GM18502 (cell line): ENCODE results near the gene MYO5B.

Experiments
- ATAC-seq: cut with Tn5 transposase; IDR thresholded peaks from one replicate; pipeline ENCODE4 v1.9.1; 2021; ENCODE audit warnings: mild to moderate bottlenecking; ENCODE audit not compliant: unreplicated experiment, poor library complexity

Gene MYO5B

GRCh38 chr18:49865401-49865800 lies 329.5 kb downstream of the MYO5B start:
- ATAC-seq = no peak

GRCh38 chr18:49863769-49864621 lies 331.0 kb downstream of the MYO5B start:
- no peak for ATAC-seq

DNA sequence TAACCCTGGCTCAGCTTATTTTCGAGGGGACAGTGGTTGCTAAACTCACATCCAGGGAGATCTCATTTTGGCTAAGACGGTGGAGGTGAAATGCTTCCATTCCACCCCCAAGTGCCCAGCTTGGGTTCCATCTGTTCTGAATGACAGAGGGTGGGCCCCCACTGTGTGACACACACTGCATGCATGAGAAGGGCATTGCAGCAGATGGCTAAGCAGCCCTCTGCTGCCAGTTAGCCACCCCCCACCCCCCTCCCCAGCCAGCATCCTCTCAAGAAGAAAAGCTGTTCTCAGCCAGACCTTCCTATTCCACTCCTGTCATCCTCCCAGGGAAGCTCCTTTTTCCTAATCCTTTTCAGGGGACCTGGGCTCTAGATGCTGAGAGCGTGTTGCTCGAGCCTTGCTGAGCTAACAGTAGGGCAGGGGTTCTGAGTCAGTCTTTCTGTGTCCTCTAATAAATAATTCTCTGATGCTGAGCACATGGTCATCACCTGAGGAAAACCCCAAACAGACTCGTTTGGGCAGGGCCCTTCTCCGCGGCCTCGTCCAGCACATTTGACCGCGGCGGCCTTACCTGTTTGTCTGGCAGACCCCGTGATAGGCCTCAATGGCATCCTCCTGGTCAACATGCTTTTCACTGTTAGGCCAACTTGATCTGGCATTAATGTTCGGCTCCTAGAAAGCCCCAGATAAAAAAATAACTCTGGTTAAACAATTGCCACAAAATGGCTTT lies 332.1 kb downstream of the MYO5B start:
- no peak for ATAC-seq

DNA sequence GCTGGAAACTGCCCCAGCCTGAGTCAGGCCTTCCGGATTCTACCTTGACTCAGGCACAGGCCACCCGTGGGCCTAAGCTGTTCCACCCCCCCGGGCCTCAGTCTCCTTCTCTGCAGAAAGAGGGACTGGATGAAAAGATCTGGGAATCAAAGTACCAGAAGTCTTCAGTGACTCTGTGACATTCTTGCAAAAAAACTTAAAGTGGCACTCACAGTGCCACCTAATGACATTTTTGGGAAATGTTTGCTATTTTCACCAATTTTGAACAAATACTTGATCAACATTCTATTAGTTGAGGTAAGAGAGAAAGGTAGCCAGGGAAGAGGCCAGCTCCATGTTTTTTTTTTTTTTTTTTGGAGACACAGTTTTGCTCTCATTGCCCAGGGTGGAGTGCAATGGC lies 333.3 kb downstream of the MYO5B start:
- no peak for ATAC-seq

GRCh38 chr18:49859725-49860124 lies 335.2 kb downstream of the MYO5B start:
- no peak for ATAC-seq

- no peak for ATAC-seq
Measured at GRCh38 chr18:49859021-49859359, 336.0 kb downstream of the MYO5B start.

- no peak for ATAC-seq
Measured at GRCh38 chr18:49858309-49859020, 336.5 kb downstream of the MYO5B start.

- no peak for ATAC-seq
Measured at GRCh38 chr18:49857708-49858107, 337.2 kb downstream of the MYO5B start.

GRCh38 chr18:49856496-49856895 lies 338.5 kb downstream of the MYO5B start:
- no peak for ATAC-seq

GRCh38 chr18:49855711-49856415 lies 339.1 kb downstream of the MYO5B start:
- ATAC-seq = no peak

DNA sequence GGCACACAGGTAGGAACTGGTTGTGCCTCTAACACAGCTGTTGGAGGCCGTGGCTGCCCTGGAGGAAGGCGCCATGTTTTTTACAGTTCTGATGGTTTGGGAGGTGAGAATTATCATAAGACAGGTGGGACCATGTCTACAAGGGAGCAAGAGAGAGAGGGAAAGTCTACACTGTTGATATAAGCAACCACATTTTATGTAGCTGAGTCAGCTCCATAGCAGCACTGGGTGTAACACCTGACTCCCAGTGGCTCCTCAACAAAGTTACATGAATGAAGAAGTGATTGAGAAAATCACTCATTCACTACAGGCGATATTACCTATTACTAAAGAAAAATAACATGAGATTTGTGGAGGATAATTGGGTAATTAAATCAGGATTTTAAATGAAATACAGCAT lies 340.3 kb downstream of the MYO5B start:
- ATAC-seq = no peak

DNA sequence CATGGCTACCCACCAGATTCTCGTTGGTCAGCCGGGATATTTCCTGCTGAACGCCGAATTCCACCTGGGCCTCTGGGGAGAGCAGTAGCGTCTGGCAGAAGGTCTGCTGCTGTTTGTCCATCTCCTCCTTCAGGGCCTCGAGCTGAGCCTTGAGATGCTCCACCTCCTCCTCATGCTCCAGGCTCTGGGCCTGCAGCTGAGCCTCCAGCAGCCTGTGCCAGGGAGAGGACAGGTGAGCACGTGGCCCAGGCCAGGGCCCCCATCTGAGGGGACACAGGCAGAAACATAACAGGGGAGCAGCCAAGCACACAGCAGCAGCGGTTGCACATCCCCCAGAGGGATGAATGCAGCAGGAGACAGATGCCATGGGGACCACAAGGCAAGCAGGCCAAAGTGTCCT lies 341.5 kb downstream of the MYO5B start:
- ATAC-seq = no peak

DNA sequence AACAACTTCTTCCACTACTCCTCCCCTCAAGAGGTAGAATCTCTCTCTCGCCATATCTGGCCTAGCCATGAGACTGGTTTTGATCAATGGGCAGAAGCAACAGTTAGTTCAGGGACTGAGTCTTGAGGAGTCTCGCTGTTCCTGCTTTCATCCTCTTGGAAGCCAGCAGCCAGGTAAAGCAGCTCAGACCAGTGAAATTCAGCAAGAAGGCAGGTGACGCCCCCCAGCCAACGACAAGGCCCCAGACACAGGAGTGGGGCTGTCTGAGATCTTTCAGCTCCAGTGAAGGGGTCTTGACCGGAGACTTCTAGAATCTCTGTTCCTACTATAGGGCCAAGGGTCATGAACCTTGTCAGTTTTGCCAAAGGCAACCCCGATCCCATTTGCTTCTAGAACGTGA lies 341.9 kb downstream of the MYO5B start:
- ATAC-seq = no peak

DNA sequence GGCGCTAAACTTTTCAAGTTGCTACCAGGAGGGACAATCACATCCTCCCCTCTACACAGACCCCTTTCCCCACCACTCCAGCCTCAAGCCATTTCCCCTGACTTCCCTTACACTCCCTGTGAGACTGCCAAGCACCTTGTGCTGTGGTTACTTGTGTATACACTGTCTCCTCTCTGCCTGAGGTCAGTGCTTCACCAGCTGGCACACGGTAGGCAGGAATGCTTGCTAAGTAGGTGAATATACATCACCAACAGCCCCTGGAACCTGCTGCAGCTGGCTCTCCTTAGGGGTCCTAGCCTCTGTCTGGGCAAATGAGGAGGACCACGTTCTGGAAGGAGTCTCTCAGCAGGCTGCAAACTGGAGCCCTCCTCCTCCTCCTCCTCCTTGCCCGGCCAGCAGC lies 343.3 kb downstream of the MYO5B start:
- no peak for ATAC-seq

GRCh38 chr18:49850636-49851035 lies 344.3 kb downstream of the MYO5B start:
- ATAC-seq = no peak

- no peak for ATAC-seq
Measured at GRCh38 chr18:49849331-49850217, 345.4 kb downstream of the MYO5B start.

DNA sequence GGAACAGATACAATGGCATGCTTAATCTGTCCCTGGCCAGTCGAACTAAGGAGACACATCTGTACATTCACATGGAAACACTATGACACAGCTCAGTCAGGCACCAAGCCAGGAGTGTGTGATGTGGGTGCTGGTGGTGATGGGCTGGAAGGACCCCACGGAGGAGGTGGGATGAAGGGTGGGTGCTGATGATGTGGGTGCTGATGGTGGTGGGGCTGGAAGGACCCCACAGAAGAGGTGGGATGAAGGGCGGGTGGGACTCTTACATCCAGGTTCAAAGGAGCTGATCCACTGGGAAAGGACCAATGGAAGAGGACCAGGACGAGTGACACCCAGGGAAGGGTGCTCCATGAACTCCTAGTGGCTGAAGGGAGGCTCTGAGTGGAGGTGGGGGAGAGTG lies 346.8 kb downstream of the MYO5B start:
- no peak for ATAC-seq

DNA sequence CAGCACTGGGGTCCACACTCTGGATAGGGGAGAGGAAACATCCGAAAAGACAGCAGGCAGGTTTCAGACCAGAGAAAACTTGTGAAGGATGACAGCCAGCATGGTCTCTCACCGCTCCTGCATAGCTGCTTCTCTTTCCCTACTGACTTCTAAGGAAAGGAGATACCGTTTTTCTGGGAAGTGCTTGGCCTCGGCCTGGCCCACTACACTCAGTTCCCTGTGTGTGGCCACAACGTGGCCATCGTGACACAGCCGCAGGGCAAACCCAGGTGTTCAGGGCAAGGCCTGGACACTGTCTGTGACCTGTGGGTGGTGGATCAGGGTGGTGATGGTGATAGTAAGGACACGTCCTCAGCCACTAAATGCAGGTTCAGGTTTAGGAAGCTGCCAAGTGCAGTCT lies 347.4 kb downstream of the MYO5B start:
- ATAC-seq = no peak

GRCh38 chr18:49846718-49847470 lies 348.1 kb downstream of the MYO5B start:
- no peak for ATAC-seq
